ENCODE results near the gene UTP25.

- TF ChIP-seq CTCF (IDR thresholded peaks at IDR 0.05) = no peak
- no peak for TF ChIP-seq ATF2 (CRISPR knock-in tag; IDR thresholded peaks at IDR 0.05; ENCODE audit: borderline replicate concordance, low read depth)
- no peak for TF ChIP-seq AR (CRISPR knock-in tag; IDR thresholded peaks at IDR 0.05)
- no peak for TF ChIP-seq HMGXB4 (CRISPR knock-in tag; IDR thresholded peaks at IDR 0.05)
- no peak for TF ChIP-seq ZNF219 (CRISPR knock-in tag; IDR thresholded peaks at IDR 0.05; ENCODE audit: borderline replicate concordance)
- no peak for TF ChIP-seq MAX (CRISPR knock-in tag; IDR thresholded peaks at IDR 0.05)
- no peak for TF ChIP-seq ZNF416 (CRISPR knock-in tag; IDR thresholded peaks at IDR 0.05)
- TF ChIP-seq SMAD4 (CRISPR knock-in tag; IDR thresholded peaks at IDR 0.05) = no peak
- no peak for TF ChIP-seq RELA (CRISPR knock-in tag; IDR thresholded peaks at IDR 0.05; ENCODE audit: borderline replicate concordance)
- no peak for TF ChIP-seq FOXK1 (CRISPR knock-in tag; IDR thresholded peaks at IDR 0.05)
- TF ChIP-seq ZNF138 (CRISPR knock-in tag; conservative IDR thresholded peaks at IDR 0.05) = no peak
- no peak for TF ChIP-seq CREB1 (CRISPR knock-in tag; IDR thresholded peaks at IDR 0.05)
Observed at GRCh38 chr1:209882286-209882685, 54.5 kb downstream of the UTP25 start.
